CD4-positive, alpha-beta T cell treated with Interleukin-1 beta for 1 hour (primary cell): ENCODE measurements around the gene KDM4D.

ENCODE experiments used
- DNase-seq, 2 donors: peaks; one replicate each; pipeline ENCODE4 v3.0.0-alpha.2; 2020 to 2022

KDM4D gene

DNA sequence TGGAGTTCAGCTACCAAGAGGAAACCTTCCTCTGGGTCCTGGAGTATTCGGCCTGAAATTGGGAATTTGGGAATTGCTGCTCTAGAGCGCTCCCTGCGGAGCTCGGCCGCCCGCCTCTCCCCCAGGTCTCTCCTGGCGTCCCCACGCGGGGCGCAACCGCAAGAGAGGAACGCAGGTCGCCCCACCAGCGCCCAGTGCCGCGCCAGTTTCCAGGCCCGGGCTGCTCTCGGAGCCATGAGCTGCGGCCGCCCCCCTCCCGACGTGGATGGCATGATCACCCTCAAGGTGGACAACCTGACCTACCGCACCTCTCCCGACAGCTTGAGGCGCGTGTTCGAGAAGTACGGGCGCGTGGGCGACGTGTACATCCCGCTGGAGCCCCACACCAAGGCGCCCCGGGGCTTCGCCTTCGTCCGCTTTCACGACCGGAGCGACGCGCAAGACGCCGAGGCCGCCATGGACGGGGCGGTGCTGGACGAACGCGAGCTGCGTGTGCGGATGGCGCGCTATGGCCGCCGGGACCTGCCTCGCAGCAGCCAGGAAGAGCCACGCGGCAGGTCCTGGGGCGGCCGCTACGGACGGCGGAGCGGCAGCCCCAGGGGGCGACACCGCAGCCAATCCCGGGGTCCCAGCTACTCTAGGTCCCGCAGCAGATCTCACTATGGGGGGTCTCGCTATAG, 64.0 kb downstream of the KDM4D start:
- DNase-seq: peak in 1 of 2 donors; percentile 22

DNA sequence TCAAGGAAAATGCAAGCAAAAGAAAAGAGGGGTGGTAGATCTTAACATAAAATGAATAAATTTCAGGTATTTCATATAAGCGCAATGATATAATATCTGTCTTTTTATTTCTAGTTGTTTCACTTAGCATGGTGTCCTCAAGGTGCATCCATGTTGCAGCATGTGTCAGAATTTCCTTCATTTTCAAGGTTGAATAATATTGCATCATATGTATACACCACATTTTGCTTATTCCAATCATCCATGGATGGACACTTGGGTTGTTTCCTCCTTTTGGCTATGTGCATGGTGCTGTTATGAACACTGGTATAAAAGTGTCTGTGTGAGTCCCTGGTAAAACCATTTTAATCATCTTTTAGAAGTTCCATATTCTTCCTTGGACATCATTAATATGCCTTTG, 68.7 kb downstream of the KDM4D start:
- DNase-seq: no peak

- no peak for DNase-seq
Observed at GRCh38 chr11:95042906-95043305, 69.4 kb downstream of the KDM4D start.

- no peak for DNase-seq
Observed at GRCh38 chr11:95044010-95044409, 70.5 kb downstream of the KDM4D start.

DNA sequence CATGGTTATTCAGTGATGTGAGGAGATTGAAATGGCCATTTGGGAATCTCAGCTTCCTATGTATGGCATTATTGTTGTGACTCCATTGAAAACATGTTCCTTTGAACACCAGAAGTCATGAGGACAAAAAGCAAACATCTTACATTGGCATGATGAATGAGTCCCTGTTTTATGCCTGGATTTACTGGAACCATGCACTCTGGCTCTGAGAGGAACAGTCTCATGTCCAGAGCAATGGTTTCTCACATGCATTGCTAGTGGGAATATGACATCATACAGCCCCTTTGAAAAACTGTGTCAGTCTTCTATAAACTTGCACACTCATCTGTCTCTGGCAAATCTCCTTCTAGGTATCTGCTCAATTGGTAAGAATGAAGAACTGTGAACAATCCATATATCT, 72.3 kb downstream of the KDM4D start:
- DNase-seq: no peak
